HG03139 (cell line): ENCODE data around the gene MRPL22.
"Not testable (repeated sequence)": the region's sequence is repeated elsewhere in the genome, so short reads cannot be mapped to it uniquely, and the experiment has no call there.

Experiments used
- ATAC-seq: cut with Tn5 transposase; IDR thresholded peaks from one replicate; pipeline ENCODE4 v1.9.1; 2021; ENCODE audit not compliant: unreplicated experiment

MRPL22 gene

DNA sequence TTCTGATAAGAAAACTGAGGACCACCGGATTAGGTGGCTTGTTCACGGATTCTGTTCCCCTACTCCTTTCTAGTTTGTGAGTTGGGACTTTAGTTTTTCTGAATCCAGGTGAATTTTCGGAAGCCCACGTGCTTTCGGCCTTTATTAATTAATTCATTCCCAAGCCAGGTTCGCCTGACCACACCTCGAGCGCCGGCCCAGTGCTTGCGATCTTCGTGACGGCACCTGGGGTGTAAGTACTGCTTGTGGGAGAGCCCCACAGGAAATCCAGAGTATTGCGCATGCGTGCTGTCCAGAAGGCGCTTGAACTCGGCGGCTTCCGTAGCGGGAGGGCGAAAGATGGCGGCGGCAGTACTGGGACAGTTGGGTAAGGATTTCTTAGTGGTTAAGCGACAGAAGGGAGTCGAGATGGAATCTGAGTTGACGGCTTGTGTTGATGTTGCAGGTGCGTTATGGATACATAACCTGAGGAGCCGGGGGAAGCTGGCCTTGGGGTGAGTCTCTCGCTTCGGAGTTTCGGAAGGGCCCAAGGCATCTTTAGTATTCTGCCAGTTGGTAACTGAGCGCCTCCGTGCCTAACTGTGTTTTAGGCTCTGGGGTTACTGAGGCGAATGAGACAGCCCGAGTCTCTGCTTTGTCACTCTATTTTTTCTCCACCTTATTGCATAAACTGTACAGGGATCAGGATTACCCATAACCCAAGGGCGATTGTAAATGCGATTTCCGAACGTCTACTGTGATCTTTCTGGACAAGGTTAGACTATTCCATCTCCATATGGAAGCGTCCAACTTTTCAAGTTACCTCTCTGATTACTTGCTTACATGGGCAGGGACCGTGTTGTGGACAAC is at the start of gene MRPL22:
TSS of gene MRPL22 (plus strand) at position 302 of the 849 bp plus-strand sequence. CDS start at position 340, 38 bp downstream.
- peak; percentile 41 for ATAC-seq

- ATAC-seq, result no peak
These were observed 48.5 kb upstream of the MRPL22 start for GRCh38 chr5:154892369-154892771.

GRCh38 chr5:154893381-154893780 is 47.5 kb upstream of the MRPL22 start:
- no peak for ATAC-seq

GRCh38 chr5:154895606-154896561 is 45.0 kb upstream of the MRPL22 start:
- ATAC-seq, result no peak

DNA sequence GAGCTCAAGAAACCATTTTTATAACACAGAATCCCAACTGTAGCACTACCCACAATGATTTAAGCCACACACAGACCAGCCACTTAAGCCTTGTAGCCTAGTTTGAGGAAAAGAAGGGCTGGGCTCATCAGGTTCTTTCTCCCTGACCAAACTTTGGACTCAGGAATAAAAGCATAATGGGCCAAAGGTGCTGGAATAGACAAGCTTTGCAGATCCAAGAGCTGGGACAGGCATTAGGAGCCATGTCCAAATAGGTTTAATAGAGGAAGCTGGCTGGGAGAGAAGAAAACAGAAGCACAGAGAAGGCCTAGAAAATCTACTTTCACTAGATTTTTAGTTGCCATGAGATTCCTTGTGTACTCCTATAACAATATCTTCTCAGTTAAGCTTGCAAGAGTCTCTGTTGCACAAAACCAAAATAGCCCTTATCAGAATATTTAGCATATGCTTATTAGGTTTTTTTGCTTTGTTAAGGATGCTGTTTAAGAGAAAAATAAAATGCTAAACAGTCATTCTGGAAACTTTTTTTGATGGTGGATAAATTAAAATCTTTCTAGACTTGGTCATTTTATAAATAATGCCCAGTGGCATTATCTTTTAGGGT is 44.2 kb upstream of the MRPL22 start:
- no peak for ATAC-seq

DNA sequence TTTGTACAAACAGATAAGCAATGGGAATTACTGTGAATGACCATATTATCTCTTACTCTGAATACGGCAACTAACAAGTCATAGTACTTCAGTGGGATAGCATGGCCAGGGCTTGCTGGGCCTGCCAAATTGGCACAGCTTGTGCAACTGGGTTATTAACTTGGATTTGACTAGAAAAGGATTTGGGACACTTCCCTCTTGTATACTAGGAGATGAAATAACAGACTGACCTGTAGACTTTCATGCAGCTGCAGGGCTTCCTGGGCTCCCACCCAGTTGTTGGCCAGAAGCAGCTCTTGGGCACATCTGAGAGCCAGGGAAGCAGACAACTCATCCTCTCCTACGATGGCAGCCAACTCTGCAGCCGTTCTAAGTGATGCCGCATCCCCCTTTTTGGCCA is 42.7 kb upstream of the MRPL22 start:
- no peak for ATAC-seq

DNA sequence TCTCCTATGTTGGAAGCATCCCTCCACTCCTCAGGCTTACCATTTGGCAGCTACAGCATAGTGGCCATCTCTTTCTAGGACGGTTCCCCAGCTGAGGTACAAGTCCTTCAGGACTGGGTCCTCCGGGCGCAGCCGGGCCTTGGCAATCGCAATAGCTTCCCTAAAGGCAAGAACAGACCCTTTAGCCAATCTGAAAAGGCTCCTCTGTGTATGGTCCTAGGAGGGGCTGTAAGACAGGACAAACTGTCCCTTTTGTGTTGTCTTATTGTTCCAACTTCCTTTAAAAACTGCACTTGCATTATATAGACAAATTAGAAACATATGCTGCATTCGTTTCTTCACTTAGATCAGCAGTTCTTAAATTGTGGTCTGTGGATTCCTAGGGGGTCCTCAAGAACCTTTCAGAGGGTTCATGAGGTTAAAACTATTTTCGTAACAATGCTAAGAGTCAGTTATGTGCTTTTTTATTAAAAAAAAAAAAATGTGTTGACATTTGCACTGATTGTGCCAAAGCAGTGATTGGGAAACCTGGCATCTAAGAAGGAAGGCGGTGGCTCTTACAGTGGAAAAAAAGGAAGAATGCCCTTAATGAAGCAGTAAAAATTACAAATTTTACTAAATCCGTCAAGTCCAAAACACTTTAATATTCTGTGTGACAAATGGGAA is 41.6 kb upstream of the MRPL22 start:
- ATAC-seq, result no peak

GRCh38 chr5:154900066-154900465 is 40.8 kb upstream of the MRPL22 start:
- ATAC-seq, result no peak

DNA sequence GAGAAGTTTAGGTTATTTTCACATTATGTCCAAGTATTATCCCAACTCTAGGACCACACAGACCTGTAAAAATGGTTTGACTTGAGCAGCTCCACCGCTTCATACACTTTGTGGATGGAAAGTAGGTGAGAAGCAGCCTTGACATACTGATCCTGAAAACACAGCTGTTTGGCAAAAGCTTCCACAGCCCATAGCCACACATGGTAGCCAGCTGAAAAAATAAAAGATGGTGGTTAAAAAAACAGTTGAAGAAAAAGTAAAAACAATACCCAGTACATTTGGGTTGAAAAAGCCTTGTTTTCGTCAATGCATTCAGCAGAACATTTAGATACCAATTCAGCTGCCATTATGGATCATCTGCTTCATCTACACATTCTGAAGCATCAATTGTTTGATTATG is 39.6 kb upstream of the MRPL22 start:
- ATAC-seq, result no peak

DNA sequence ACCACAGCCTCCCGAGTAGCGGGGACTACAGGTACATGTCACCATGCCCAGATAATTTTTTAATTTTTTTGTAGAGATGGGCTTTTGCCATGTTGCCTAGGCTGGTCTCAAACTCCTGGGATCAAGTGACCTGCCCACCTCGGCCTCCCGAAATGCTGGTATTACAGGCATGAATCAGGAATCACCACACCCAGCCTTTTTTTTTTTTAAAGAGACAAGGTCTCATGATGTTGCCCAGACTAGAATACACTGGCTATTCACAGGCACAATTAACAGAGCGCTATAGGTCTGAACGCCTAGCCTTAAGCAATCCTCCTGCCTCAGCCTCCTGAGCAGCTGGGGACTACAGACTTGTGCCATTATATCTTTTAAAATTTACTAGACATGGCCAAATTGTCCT is 39.0 kb upstream of the MRPL22 start:
- no peak for ATAC-seq

- not testable (repeated sequence) for ATAC-seq
These were observed 35.3 kb upstream of the MRPL22 start for GRCh38 chr5:154905601-154906000.

DNA sequence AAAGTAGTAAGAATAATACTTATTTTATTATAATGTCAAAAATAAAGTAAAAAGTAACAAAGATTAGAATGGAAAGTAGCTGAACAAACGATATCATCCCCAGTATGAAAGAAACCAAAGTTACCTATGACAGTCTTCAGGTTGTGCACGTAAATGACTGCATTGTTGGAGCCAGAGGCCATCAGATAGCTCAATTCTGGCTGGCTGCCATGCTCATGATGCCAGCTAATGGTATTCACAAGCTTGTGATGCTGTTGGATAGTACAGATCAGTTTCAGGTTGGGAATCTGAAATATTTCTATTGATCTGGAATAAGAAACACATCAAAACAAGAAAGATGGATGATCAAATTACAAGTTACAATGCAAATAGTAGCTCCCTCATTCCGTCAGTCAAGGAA is 24.0 kb upstream of the MRPL22 start:
- no peak for ATAC-seq

DNA sequence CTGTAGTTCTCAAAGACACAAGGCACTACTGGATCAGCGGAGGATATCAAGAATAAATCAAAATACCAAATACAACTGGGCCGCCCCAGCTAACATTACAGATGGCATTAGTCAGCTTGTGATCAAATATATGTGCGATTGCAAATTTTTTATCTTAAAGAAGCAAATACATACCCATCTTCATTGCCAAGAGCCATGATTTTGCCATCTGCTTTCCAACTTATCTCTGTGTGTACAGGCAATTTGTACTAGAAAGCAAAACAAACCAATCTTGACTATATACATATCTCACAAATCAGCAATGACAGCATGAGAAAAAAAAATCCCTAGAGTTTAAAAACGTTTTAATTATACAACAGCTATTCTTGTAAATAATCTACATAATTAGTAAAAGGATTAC is 23.1 kb upstream of the MRPL22 start:
- ATAC-seq, result no peak

- no peak for ATAC-seq
These were observed 17.1 kb upstream of the MRPL22 start for GRCh38 chr5:154923441-154924430.

DNA sequence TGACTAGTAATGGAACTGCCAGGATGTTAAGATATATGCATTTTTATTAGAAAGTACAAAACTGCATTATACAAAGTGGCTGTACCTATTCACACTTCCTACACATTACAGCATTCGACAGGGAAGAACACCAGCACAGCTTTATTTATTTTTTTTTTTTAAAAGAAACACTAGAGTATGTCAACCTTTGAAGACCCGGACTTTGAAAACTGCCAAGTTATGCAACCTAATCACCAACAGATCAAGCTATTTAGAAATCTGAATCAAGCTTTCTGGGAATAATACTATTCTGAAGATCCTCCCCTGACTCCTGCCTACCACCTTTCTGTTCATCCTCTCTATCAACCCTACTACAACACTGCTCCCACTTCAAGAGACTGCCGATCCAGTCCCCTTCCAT is 7.3 kb upstream of the MRPL22 start:
- no peak for ATAC-seq

- no peak for ATAC-seq
These were observed 6.0 kb upstream of the MRPL22 start for GRCh38 chr5:154934881-154935280.

- ATAC-seq, result no peak
These were observed 3.6 kb upstream of the MRPL22 start for GRCh38 chr5:154937186-154937717.

DNA sequence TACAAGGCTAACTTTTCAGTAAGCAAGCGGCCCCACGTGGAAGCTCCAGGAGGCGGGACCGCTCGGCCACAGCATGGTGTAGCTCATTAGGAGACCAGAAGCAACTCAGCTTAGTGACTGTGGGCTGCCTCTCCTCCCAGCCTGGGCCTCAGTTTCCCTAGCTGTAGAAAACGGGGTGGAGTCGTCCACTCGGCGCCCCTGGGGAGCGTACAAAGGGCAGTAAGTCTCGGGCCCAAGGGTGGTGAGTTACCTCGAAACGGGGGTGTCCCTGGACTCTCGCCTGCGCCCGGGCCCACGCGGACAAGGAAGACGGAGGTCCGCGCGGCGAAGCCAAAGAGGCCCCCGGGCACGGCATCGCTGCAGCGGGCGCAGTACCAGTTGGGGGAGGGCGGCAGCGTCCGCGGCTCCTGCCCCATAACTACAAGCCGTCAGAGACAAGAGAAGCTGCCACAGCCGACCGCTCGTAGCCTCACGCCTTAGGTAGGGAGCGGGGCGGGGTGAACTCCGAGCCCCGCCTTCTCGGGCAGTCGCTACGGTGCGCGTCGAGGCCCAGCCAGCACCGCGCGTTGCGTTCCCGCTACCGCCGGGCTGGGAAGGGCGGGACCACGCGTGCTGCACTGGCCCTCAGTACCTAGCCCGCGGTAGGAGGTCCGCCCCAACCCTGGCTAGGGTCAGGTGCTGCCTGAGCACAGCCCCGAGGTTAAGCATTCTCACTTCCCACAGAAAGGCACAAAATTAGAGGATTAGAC is 3.0 kb upstream of the MRPL22 start, which contains the start of gene GEMIN5:
TSS of gene GEMIN5 (minus strand) at position 494 of the 749 bp plus-strand sequence. CDS start at position 416, 78 bp downstream.
- ATAC-seq, result peak; percentile 87
